ENCODE results near the gene IMMP1L. TPM values are rescaled to one million over a fixed set of nuclear protein-coding genes. Genes with fewer than 3 reads are reported as not detected.
A peak's percentile ranks its signal among the peaks of the same experiment; 100 is the strongest.
"Not testable (repeated sequence)": the region's sequence is repeated elsewhere in the genome, so short reads cannot be mapped to it uniquely, and the experiment has no call there.

IMMP1L gene
- polyA plus RNA-seq, 1 donor (not counting 4 experiments of a cell fraction or from before 2014, with no cell fraction given): 39.8 TPM

GRCh38 chr11:31509051-31509428, 382 bp downstream of the IMMP1L start:
- no peaks in the 10 kb centered on the region for H3K9me3 ChIP-seq (ENCODE audit: control insufficient read depth, low read depth, low read length)
- no peaks in the 10 kb centered on the region for H3K27me3 ChIP-seq (ENCODE audit: control insufficient read depth, extremely low read depth, insufficient read depth, low read length)
- DNase-seq (ENCODE audit: low read depth, low spot score): no peak
- peak overlapping the region; percentile 87 for H2AFZ ChIP-seq (ENCODE audit: control insufficient read depth, low read length)
- no peaks in the 10 kb centered on the region for H3K4me1 ChIP-seq (ENCODE audit: control insufficient read depth, extremely low read depth, insufficient read depth, low read length)
- peak overlapping the region; percentile 63 for H3K4me2 ChIP-seq (ENCODE audit: control insufficient read depth, extremely low read depth, insufficient read depth, low read depth, low read length)
- peak overlapping the region; percentile 93 for H3K9ac ChIP-seq (ENCODE audit: control insufficient read depth, extremely low read depth, insufficient read depth, low read length)
- dilution Hi-C loops (cut with MboI; ENCODE audit: extremely low pct_ligation_motif_present, low sequenced_read_pairs): no loop called here
- H4K20me1 ChIP-seq (ENCODE audit: control insufficient read depth, extremely low read depth, insufficient read depth, low read length): no peaks in the 10 kb centered on the region
- H3K79me2 ChIP-seq (ENCODE audit: control insufficient read depth, insufficient read depth, low read length): peaks cover 67% of the 10 kb centered on the region
- peak overlapping the region; percentile 90 to 95 (median 91) for H3K4me3 ChIP-seq (ENCODE audit: control insufficient read depth in 2 of 3, extremely low read depth in 1 of 3, insufficient read depth in 2 of 3, low read depth in 1 of 3, low read length in 3 of 3)
- TF ChIP-seq EZH2 (IDR thresholded peaks at IDR 0.05; ENCODE audit: low read length): no peak
- H3K27ac ChIP-seq (ENCODE audit: control insufficient read depth, insufficient read depth, low read length): peak overlapping the region; percentile 87
- FAIRE-seq: peak; percentile 55
- peaks cover 0 to 6% of the 10 kb centered on the region in 2 experiments for H3K36me3 ChIP-seq (ENCODE audit: control insufficient read depth in 2 of 2, extremely low read depth in 1 of 2, insufficient read depth in 2 of 2, low read length in 2 of 2)
- H3K9me1 ChIP-seq (ENCODE audit: control insufficient read depth, extremely low read depth, insufficient read depth, low read length): no peaks in the 10 kb centered on the region

- Histone ChIP-seq H3K9me1 (ENCODE audit: control insufficient read depth, extremely low read depth, insufficient read depth, low read length) (no peaks in the 10 kb centered on the region), H2AFZ (ENCODE audit: control insufficient read depth, low read length) (no peak overlapping the region), H3K36me3 (ENCODE audit: control insufficient read depth in 2 of 2, extremely low read depth in 1 of 2, insufficient read depth in 2 of 2, low read length in 2 of 2) (peaks cover 0 to 6% of the 10 kb centered on the region in 2 experiments), H3K27me3 (ENCODE audit: control insufficient read depth, extremely low read depth, insufficient read depth, low read length) (no peaks in the 10 kb centered on the region), H3K4me1 (ENCODE audit: control insufficient read depth, extremely low read depth, insufficient read depth, low read length) (no peaks in the 10 kb centered on the region), H3K79me2 (ENCODE audit: control insufficient read depth, insufficient read depth, low read length) (peaks cover 65% of the 10 kb centered on the region), H4K20me1 (ENCODE audit: control insufficient read depth, extremely low read depth, insufficient read depth, low read length) (no peaks in the 10 kb centered on the region), H3K9ac (ENCODE audit: control insufficient read depth, extremely low read depth, insufficient read depth, low read length) (no peak overlapping the region), H3K27ac (ENCODE audit: control insufficient read depth, insufficient read depth, low read length) (no peak overlapping the region), H3K9me3 (ENCODE audit: control insufficient read depth, low read depth, low read length) (no peaks in the 10 kb centered on the region), H3K4me3 (ENCODE audit: control insufficient read depth in 2 of 3, extremely low read depth in 1 of 3, insufficient read depth in 2 of 3, low read depth in 1 of 3, low read length in 3 of 3) (no peak overlapping the region), H3K4me2 (ENCODE audit: control insufficient read depth, extremely low read depth, insufficient read depth, low read depth, low read length) (no peak overlapping the region)
- DNase-seq (ENCODE audit: low read depth, low spot score) (no peak), FAIRE-seq (no peak)
- TF ChIP-seq CTCF (optimal IDR thresholded peaks at IDR 0.05 in 1 of 3, IDR thresholded peaks at IDR 0.05 in 1 of 3, conservative IDR thresholded peaks at IDR 0.05 in 1 of 3; ENCODE audit: extremely low read depth in 1 of 3, insufficient read depth in 2 of 3, low read length in 3 of 3) (no peak), EZH2 (IDR thresholded peaks at IDR 0.05; ENCODE audit: low read length) (no peak)
- dilution Hi-C loops (cut with MboI; ENCODE audit: extremely low pct_ligation_motif_present, low sequenced_read_pairs): no loop called here
Measured at GRCh38 chr11:31500560-31500959, 8.9 kb downstream of the IMMP1L start.

DNA sequence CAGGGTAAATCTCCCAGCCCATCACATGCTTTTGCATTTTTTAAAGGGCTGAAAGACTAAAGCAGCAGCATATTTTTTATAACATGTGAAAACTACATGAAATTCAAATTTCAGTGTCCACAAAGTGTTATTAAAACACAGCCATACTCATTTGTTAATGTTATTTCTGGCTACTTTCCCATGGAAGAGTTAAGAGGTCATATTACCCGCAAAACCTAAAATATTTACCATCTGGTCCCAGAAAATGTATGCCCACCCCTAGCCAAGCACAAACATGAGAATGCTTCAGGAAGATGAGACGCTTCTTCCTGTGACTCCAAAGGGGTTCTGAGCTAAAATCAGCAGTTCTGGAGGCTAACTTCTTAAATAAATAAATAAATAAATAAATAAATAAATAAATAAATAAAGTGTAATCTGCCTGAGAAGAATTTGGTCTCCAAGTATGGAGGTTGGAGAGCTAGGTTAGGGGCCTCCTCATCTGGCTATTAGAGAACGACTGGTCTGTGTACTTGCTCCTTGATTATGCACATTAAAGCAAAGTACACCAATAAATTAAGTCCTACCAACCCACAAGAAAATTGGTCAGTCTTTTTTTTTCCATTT, 9.7 kb downstream of the IMMP1L start:
- FAIRE-seq (no peak), DNase-seq (ENCODE audit: low read depth, low spot score) (no peak)
- H3K4me2 ChIP-seq (ENCODE audit: control insufficient read depth, extremely low read depth, insufficient read depth, low read depth, low read length): no peak overlapping the region
- no peaks in the 10 kb centered on the region for H3K9me3 ChIP-seq (ENCODE audit: control insufficient read depth, low read depth, low read length)
- H3K36me3 ChIP-seq (ENCODE audit: control insufficient read depth in 2 of 2, extremely low read depth in 1 of 2, insufficient read depth in 2 of 2, low read length in 2 of 2): peaks cover 0 to 4% of the 10 kb centered on the region in 2 experiments
- H4K20me1 ChIP-seq (ENCODE audit: control insufficient read depth, extremely low read depth, insufficient read depth, low read length): no peaks in the 10 kb centered on the region
- no peak overlapping the region for H3K9ac ChIP-seq (ENCODE audit: control insufficient read depth, extremely low read depth, insufficient read depth, low read length)
- peaks cover 64% of the 10 kb centered on the region for H3K79me2 ChIP-seq (ENCODE audit: control insufficient read depth, insufficient read depth, low read length)
- no peaks in the 10 kb centered on the region for H3K9me1 ChIP-seq (ENCODE audit: control insufficient read depth, extremely low read depth, insufficient read depth, low read length)
- dilution Hi-C loops (cut with MboI; ENCODE audit: extremely low pct_ligation_motif_present, low sequenced_read_pairs): no loop called here
- H3K4me3 ChIP-seq (ENCODE audit: control insufficient read depth in 2 of 3, extremely low read depth in 1 of 3, insufficient read depth in 2 of 3, low read depth in 1 of 3, low read length in 3 of 3): no peak overlapping the region
- no peaks in the 10 kb centered on the region for H3K27me3 ChIP-seq (ENCODE audit: control insufficient read depth, extremely low read depth, insufficient read depth, low read length)
- no peaks in the 10 kb centered on the region for H3K4me1 ChIP-seq (ENCODE audit: control insufficient read depth, extremely low read depth, insufficient read depth, low read length)
- no peak overlapping the region for H2AFZ ChIP-seq (ENCODE audit: control insufficient read depth, low read length)
- TF ChIP-seq EZH2 (IDR thresholded peaks at IDR 0.05; ENCODE audit: low read length): no peak
- no peak for TF ChIP-seq CTCF (optimal IDR thresholded peaks at IDR 0.05 in 1 of 3, IDR thresholded peaks at IDR 0.05 in 1 of 3, conservative IDR thresholded peaks at IDR 0.05 in 1 of 3; ENCODE audit: extremely low read depth in 1 of 3, insufficient read depth in 2 of 3, low read length in 3 of 3)
- no peak overlapping the region for H3K27ac ChIP-seq (ENCODE audit: control insufficient read depth, insufficient read depth, low read length)

DNA sequence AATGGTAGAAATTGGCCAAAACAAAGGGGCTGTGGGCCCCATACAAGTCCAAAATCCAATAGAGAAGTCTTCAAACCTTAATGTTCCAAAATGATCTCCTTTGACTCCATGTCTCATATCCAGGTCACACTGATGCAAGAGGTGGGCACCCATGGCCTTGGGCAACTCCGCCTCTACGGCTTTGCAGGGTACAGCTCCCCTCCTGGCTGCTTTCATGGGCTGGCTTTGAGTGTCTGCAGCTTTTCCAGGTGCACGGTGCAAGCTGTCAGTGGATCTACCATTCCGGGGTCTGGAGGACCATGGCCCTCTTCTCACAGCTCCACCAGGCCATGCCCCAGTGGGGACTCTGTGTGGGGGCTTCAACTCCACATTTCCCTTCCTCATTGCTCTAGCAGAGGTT, 15.7 kb downstream of the IMMP1L start:
- H3K9ac ChIP-seq (ENCODE audit: control insufficient read depth, extremely low read depth, insufficient read depth, low read length); H3K4me1 ChIP-seq (ENCODE audit: control insufficient read depth, extremely low read depth, insufficient read depth, low read length); FAIRE-seq; H2AFZ ChIP-seq (ENCODE audit: control insufficient read depth, low read length); H3K9me3 ChIP-seq (ENCODE audit: control insufficient read depth, low read depth, low read length); H3K36me3 ChIP-seq (ENCODE audit: control insufficient read depth in 2 of 2, extremely low read depth in 1 of 2, insufficient read depth in 2 of 2, low read length in 2 of 2); H3K27me3 ChIP-seq (ENCODE audit: control insufficient read depth, extremely low read depth, insufficient read depth, low read length); H4K20me1 ChIP-seq (ENCODE audit: control insufficient read depth, extremely low read depth, insufficient read depth, low read length); H3K4me2 ChIP-seq (ENCODE audit: control insufficient read depth, extremely low read depth, insufficient read depth, low read depth, low read length); H3K4me3 ChIP-seq (ENCODE audit: control insufficient read depth in 2 of 3, extremely low read depth in 1 of 3, insufficient read depth in 2 of 3, low read depth in 1 of 3, low read length in 3 of 3); H3K9me1 ChIP-seq (ENCODE audit: control insufficient read depth, extremely low read depth, insufficient read depth, low read length); H3K27ac ChIP-seq (ENCODE audit: control insufficient read depth, insufficient read depth, low read length); DNase-seq (ENCODE audit: low read depth, low spot score); dilution Hi-C loops (cut with MboI; ENCODE audit: extremely low pct_ligation_motif_present, low sequenced_read_pairs): not testable (repeated sequence)
- H3K79me2 ChIP-seq (ENCODE audit: control insufficient read depth, insufficient read depth, low read length): peaks cover 32% of the 10 kb centered on the region
